HG03457 (cell line): ENCODE data around the gene PPT2.

Source experiments
- ATAC-seq: cut with Tn5 transposase; IDR thresholded peaks from one replicate; pipeline ENCODE4 v1.9.1; 2021; ENCODE audit warnings: moderate number of reproducible peaks; ENCODE audit not compliant: unreplicated experiment

PPT2 gene

GRCh38 chr6:32151181-32151862 lies 2.6 kb upstream of the PPT2 start:
- no peak for ATAC-seq

GRCh38 chr6:32151863-32152768 lies 1.8 kb upstream of the PPT2 start, which contains the start of gene PRRT1:
PRRT1 (minus strand) TSS chr6:32151939; CDS start chr6:32151827, 112 bp downstream.
- no peak for ATAC-seq

- ATAC-seq, result no peak
Measured at GRCh38 chr6:32152769-32153563, 975 bp upstream of the PPT2 start.

- no peak for ATAC-seq
Measured at GRCh38 chr6:32154514-32155161, 697 bp downstream of the PPT2 start.

- ATAC-seq, result no peak
Measured at GRCh38 chr6:32156891-32157290, 3.0 kb downstream of the PPT2 start.

GRCh38 chr6:32158052-32158451 lies 4.1 kb downstream of the PPT2 start:
- ATAC-seq, result no peak

- ATAC-seq, result no peak
Measured at GRCh38 chr6:32163559-32164258, 9.8 kb downstream of the PPT2 start.

- ATAC-seq, result no peak
Measured at GRCh38 chr6:32164295-32164694, 10.4 kb downstream of the PPT2 start, which contains the start of gene EGFL8. EGFL8 (plus strand) TSS chr6:32164595; CDS start chr6:32166166, 1,571 bp downstream.

- ATAC-seq, result no peak
Measured at GRCh38 chr6:32166411-32167061, 12.6 kb downstream of the PPT2 start.

GRCh38 chr6:32167154-32167760 lies 13.3 kb downstream of the PPT2 start:
- no peak for ATAC-seq

- no peak for ATAC-seq
Measured at GRCh38 chr6:32167761-32168262, 13.9 kb downstream of the PPT2 start.

- ATAC-seq, result no peak
Measured at GRCh38 chr6:32168350-32168749, 14.4 kb downstream of the PPT2 start.

- ATAC-seq, result no peak
Measured at GRCh38 chr6:32168807-32169591, 15.1 kb downstream of the PPT2 start.

- no peak for ATAC-seq
Measured at GRCh38 chr6:32170294-32170693, 16.4 kb downstream of the PPT2 start.

GRCh38 chr6:32171234-32171633 lies 17.3 kb downstream of the PPT2 start:
- no peak for ATAC-seq

GRCh38 chr6:32173051-32173727 lies 19.2 kb downstream of the PPT2 start:
- ATAC-seq, result no peak

GRCh38 chr6:32174416-32174815 lies 20.5 kb downstream of the PPT2 start:
- no peak for ATAC-seq

- no peak for ATAC-seq
Measured at GRCh38 chr6:32175322-32175710, 21.4 kb downstream of the PPT2 start.
